Endothelial cell of umbilical vein (primary cell): Measurements from ENCODE around the gene GALK1. TPM values are rescaled to one million over a fixed set of nuclear protein-coding genes. Genes with fewer than 3 reads are reported as not detected.

ENCODE experiments used
- BruUV-seq: library from RNA; stranded (reverse); fragments of 400-500 nt; replicated peaks from 2 replicates; lab custom pipeline; 2021; lab: Mats Ljungman, UMichigan
- CTCF ChIA-PET: fragments of 300-600, 350-600 bp; sonication (Branson Sonifier 250); formaldehyde crosslinking; loops from one replicate; lab custom pipeline; 2021; ENCODE audit warnings: antibody characterized with exemption, inconsistent platforms; lab: Charles Lee
- POLR2A ChIA-PET: fragments of 300-600, 350-600 bp; sonication (Branson Sonifier 250); formaldehyde crosslinking; loops from one replicate; lab custom pipeline; 2021; ENCODE audit warnings: antibody characterized with exemption, inconsistent platforms; lab: Charles Lee
- DNase-seq: peaks from one replicate; pipeline ENCODE4 v3.0.0-alpha.2; 2011; ENCODE audit warnings: low read depth, low spot score
- FAIRE-seq: peaks from 2 replicates; lab custom pipeline; 2011; peaks lifted over from hg19 to GRCh38; lab: Jason Lieb, UNC
- H2AFZ ChIP-seq: 2 replicates; pipeline ENCODE4 v1.6.0; 2012; ENCODE audit warnings: low read depth, low read length, control low read depth, inconsistent platforms
- H3K27ac ChIP-seq: 2 replicates; pipeline ENCODE4 v1.5.1; 2011; ENCODE audit warnings: low read depth, mild to moderate bottlenecking, control low read depth, low read length, moderate library complexity; ENCODE audit not compliant: insufficient read depth
- H3K27me3 ChIP-seq, 2 experiments: 2 replicates each; pipeline versions ENCODE4 v1.6.0 to v1.6.1; 2011; ENCODE audit warnings: low read length in 2 of 2, mixed read lengths in 1 of 2; ENCODE audit not compliant: control insufficient read depth in 2 of 2, insufficient read depth in 2 of 2
- H3K36me3 ChIP-seq, 2 experiments: 2 replicates in 1 of 2; 3 replicates in 1 of 2; pipeline ENCODE4 v1.5.1; 2011; ENCODE audit warnings: low read length in 2 of 2, mild to moderate bottlenecking in 1 of 2, moderate library complexity in 1 of 2; ENCODE audit not compliant: control insufficient read depth in 2 of 2, insufficient read depth in 2 of 2; ENCODE audit errors: extremely low read depth in 1 of 2
- H3K4me1 ChIP-seq: 3 replicates; pipeline ENCODE4 v1.5.1; 2011; ENCODE audit warnings: mild to moderate bottlenecking, low read length; ENCODE audit not compliant: control insufficient read depth, insufficient read depth; ENCODE audit errors: extremely low read depth
- H3K4me2 ChIP-seq: 2 replicates; pipeline ENCODE4 v1.6.1; 2011; ENCODE audit warnings: low read length, control low read depth, mixed read lengths; ENCODE audit not compliant: insufficient read depth
- H3K4me3 ChIP-seq, 3 experiments: fragments of 200-600 bp in 1 of 3; sonication (generic), shearing (Covaris generic) in 1 of 3; replicated peaks in 1 of 3; 2 replicates each; pipeline ENCODE4 v1.5.1; 2011 to 2016; ENCODE audit warnings: control low read depth in 3 of 3, low read length in 3 of 3, mild to moderate bottlenecking in 2 of 3, inconsistent platforms in 1 of 3, low read depth in 1 of 3, moderate library complexity in 1 of 3; ENCODE audit not compliant: insufficient read depth in 1 of 3
- H3K79me2 ChIP-seq: 2 replicates; pipeline ENCODE4 v1.6.0; 2012; ENCODE audit warnings: low read length, inconsistent platforms; ENCODE audit not compliant: control insufficient read depth, insufficient read depth
- H3K9ac ChIP-seq: replicated peaks from 2 replicates; pipeline ENCODE3; 2011; ENCODE audit warnings: low read length, control low read depth; ENCODE audit not compliant: insufficient read depth; ENCODE audit errors: extremely low read depth
- H3K9me1 ChIP-seq: replicated peaks from 3 replicates; pipeline ENCODE4 v1.6.0; 2011; ENCODE audit warnings: mild to moderate bottlenecking, low read length; ENCODE audit not compliant: control insufficient read depth, insufficient read depth; ENCODE audit errors: extremely low read depth
- H3K9me3 ChIP-seq: replicated peaks from 2 replicates; pipeline ENCODE4 v1.5.1; 2012; ENCODE audit warnings: low read length, inconsistent platforms; ENCODE audit not compliant: control insufficient read depth, insufficient read depth
- H4K20me1 ChIP-seq: replicated peaks from 2 replicates; pipeline ENCODE3; 2011; ENCODE audit warnings: mild to moderate bottlenecking, low read length; ENCODE audit not compliant: control insufficient read depth, insufficient read depth; ENCODE audit errors: extremely low read depth
- EZH2 ChIP-seq: IDR thresholded peaks from 2 replicates; pipeline ENCODE4 v1.6.1; 2012; ENCODE audit warnings: borderline replicate concordance, low read depth, mild to moderate bottlenecking, moderate library complexity, low read length, inconsistent platforms; ENCODE audit not compliant: severe bottlenecking
- FOS ChIP-seq: IDR thresholded peaks from 2 replicates; pipeline ENCODE4 v1.6.1; 2011; ENCODE audit warnings: mild to moderate bottlenecking, low read length, moderate library complexity, borderline replicate concordance; ENCODE audit not compliant: insufficient read depth
- GATA2 ChIP-seq: IDR thresholded peaks from 2 replicates; pipeline ENCODE4 v1.7.0; 2011; ENCODE audit warnings: low read depth, mild to moderate bottlenecking, moderate library complexity, mixed read lengths, low read length; ENCODE audit not compliant: insufficient read length, insufficient read depth
- JUN ChIP-seq: IDR thresholded peaks from 2 replicates; pipeline ENCODE4 v1.6.1; 2011; ENCODE audit warnings: borderline replicate concordance, low read depth; ENCODE audit not compliant: insufficient read length, insufficient read depth
- MAX ChIP-seq: IDR thresholded peaks from 2 replicates; pipeline ENCODE4 v1.6.1; 2011; ENCODE audit not compliant: insufficient read depth, insufficient read length
- POLR2A ChIP-seq: IDR thresholded peaks from 2 replicates; pipeline ENCODE4 v1.6.1; 2012; ENCODE audit warnings: low read depth, mild to moderate bottlenecking, control low read depth, low read length
- POLR2AphosphoS5 ChIP-seq: IDR thresholded peaks from 2 replicates; pipeline ENCODE4 v1.6.1; 2012; ENCODE audit warnings: low read depth, mild to moderate bottlenecking, control low read depth, low read length, moderate library complexity; ENCODE audit not compliant: insufficient read depth
- dilution Hi-C: fragments of 300-500 bp; cut with MboI; formaldehyde crosslinking; loops from one replicate; pipeline ENCODE4 v1.15.0; 2019; ENCODE audit warnings: low sequenced_read_pairs; ENCODE audit not compliant: extremely low pct_ligation_motif_present
- intact Hi-C: fragments of 100-400 bp; cut with micrococcal nuclease; formaldehyde crosslinking; loops from one replicate; pipeline ENCODE4 v1.10.0; 2022
- polyA plus RNA-seq, 4 experiments: library from polyadenylated mRNA; depleted of rRNA in 3 of 4; stranded (reverse) in 3 of 4; unstranded in 1 of 4; fragments of >200 nt; gene quantifications; 2 replicates each; pipeline versions ENCODE4 v1.2.1 to v1.2.3, GENCODE V29; 2011 to 2012; ENCODE audit warnings: missing spikeins in 1 of 4
- total RNA-seq: library from RNA; stranded (reverse); gene quantifications from 2 replicates; pipeline ENCODE4 v1.2.3, GENCODE V29; 2021
- TF ChIP-seq, protein P1 (sequence below), 2 donors: IDR thresholded peaks; 1 replicate in 1 of 2; 2 replicates in 1 of 2; pipeline ENCODE4 v1.5.1; 2011; ENCODE audit warnings: low read length in 2 of 2, mild to moderate bottlenecking in 2 of 2, moderate library complexity in 2 of 2, control low read depth in 1 of 2, inconsistent platforms in 1 of 2, low read depth in 1 of 2; ENCODE audit not compliant: insufficient read depth in 1 of 2; ENCODE audit errors: extremely low read depth in 1 of 2

Gene GALK1
- total and polyA plus RNA-seq, 2 donors (not counting 3 experiments of a cell fraction or from before 2014, with no cell fraction given), result 45.8 to 63.7 TPM

GRCh38 chr17:75808549-75808904 lies 43.5 kb upstream of the GALK1 start:
- ChIA-PET POLR2A (no interaction called here), CTCF (interaction anchor here (1.1 to 1.7 kb wide), 3 partner anchors 10 to 28 kb away, joined by 3 to 7 read pairs (median 4); no protein-coding TSS in a partner anchor)
- Histone ChIP-seq H2AFZ (no peak overlapping the region), H4K20me1 (no peaks in the 10 kb centered on the region), H3K4me3 (no peak overlapping the region), H3K27me3 (no peaks in the 10 kb centered on the region), H3K4me1 (no peaks in the 10 kb centered on the region), H3K9me1 (no peaks in the 10 kb centered on the region), H3K4me2 (no peak overlapping the region), H3K79me2 (no peaks in the 10 kb centered on the region), H3K9me3 (no peaks in the 10 kb centered on the region), H3K27ac (no peak overlapping the region), H3K36me3 (peaks cover 0 to 25% of the 10 kb centered on the region in 2 experiments), H3K9ac (no peak overlapping the region)
- intact Hi-C loops (no loop called here), dilution Hi-C loops (no loop called here)
- BruUV-seq, result no TSS peak
- FAIRE-seq (no peak), DNase-seq (no peak)
- TF ChIP-seq POLR2A (no peak), POLR2AphosphoS5 (no peak), FOS (no peak), JUN (no peak), GATA2 (no peak)
- TF ChIP-seq, protein P1, sequence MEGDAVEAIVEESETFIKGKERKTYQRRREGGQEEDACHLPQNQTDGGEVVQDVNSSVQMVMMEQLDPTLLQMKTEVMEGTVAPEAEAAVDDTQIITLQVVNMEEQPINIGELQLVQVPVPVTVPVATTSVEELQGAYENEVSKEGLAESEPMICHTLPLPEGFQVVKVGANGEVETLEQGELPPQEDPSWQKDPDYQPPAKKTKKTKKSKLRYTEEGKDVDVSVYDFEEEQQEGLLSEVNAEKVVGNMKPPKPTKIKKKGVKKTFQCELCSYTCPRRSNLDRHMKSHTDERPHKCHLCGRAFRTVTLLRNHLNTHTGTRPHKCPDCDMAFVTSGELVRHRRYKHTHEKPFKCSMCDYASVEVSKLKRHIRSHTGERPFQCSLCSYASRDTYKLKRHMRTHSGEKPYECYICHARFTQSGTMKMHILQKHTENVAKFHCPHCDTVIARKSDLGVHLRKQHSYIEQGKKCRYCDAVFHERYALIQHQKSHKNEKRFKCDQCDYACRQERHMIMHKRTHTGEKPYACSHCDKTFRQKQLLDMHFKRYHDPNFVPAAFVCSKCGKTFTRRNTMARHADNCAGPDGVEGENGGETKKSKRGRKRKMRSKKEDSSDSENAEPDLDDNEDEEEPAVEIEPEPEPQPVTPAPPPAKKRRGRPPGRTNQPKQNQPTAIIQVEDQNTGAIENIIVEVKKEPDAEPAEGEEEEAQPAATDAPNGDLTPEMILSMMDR (IDR thresholded peaks at IDR 0.05; ENCODE audit: extremely low read depth in 1 of 2, insufficient read depth in 1 of 2, low read depth in 1 of 2, low read length in 2 of 2), result no peak

GRCh38 chr17:75807861-75808260 lies 42.9 kb upstream of the GALK1 start:
- ChIA-PET POLR2A (no interaction called here), CTCF (interaction anchor here (1.1 to 1.3 kb wide), 2 partner anchors 11 to 28 kb away, joined by 3 to 4 read pairs; no protein-coding TSS in a partner anchor)
- Histone ChIP-seq H4K20me1 (no peaks in the 10 kb centered on the region), H3K4me3 (no peak overlapping the region), H3K79me2 (no peaks in the 10 kb centered on the region), H3K9me1 (no peaks in the 10 kb centered on the region), H3K36me3 (peaks cover 0 to 20% of the 10 kb centered on the region in 2 experiments), H3K27me3 (no peaks in the 10 kb centered on the region), H3K9me3 (no peaks in the 10 kb centered on the region), H3K4me2 (no peak overlapping the region), H2AFZ (no peak overlapping the region), H3K4me1 (no peaks in the 10 kb centered on the region), H3K9ac (no peak overlapping the region), H3K27ac (no peak overlapping the region)
- BruUV-seq, result no TSS peak
- DNase-seq (no peak), FAIRE-seq (no peak)
- TF ChIP-seq POLR2AphosphoS5, result no peak
- no peak for TF ChIP-seq EZH2
- no peak for TF ChIP-seq MAX
- TF ChIP-seq GATA2, result no peak
- TF ChIP-seq, protein P1 (IDR thresholded peaks at IDR 0.05; ENCODE audit: extremely low read depth in 1 of 2, insufficient read depth in 1 of 2, low read depth in 1 of 2, low read length in 2 of 2), result no peak
- no peak for TF ChIP-seq FOS
- dilution Hi-C loops (no loop called here), intact Hi-C loops (no loop called here)
